Neutrophil (primary cell): ENCODE results near the gene PDPK1.

Experiments used
- H3K27ac ChIP-seq: fragments of 200-600 bp; sonication (generic); 2 replicates; pipeline ENCODE4 v1.5.1; 2016; ENCODE audit warnings: mild to moderate bottlenecking, moderate library complexity
- H3K27me3 ChIP-seq: fragments of 200-600 bp; sonication (generic); 2 replicates; pipeline ENCODE4 v1.6.0; 2016; ENCODE audit warnings: mild to moderate bottlenecking
- H3K36me3 ChIP-seq: fragments of 200-600 bp; sonication (generic); 2 replicates; pipeline ENCODE4 v1.5.1; 2017
- H3K4me1 ChIP-seq, 2 experiments: fragments of 200-600 bp in 1 of 2; sonication (generic) in 1 of 2; 1 replicate in 1 of 2; 2 replicates in 1 of 2; pipeline versions ENCODE4 v1.5.1 to v1.6.1; 2013 to 2016; ENCODE audit warnings: low read depth in 1 of 2, low read length in 1 of 2, mild to moderate bottlenecking in 1 of 2, moderate library complexity in 1 of 2; ENCODE audit not compliant: control insufficient read depth in 1 of 2, insufficient read depth in 1 of 2
- H3K4me3 ChIP-seq, 2 experiments: fragments of 200-600 bp in 1 of 2; sonication (generic) in 1 of 2; 1 replicate in 1 of 2; 2 replicates in 1 of 2; pipeline ENCODE4 v1.5.1; 2013 to 2016; ENCODE audit warnings: low read depth in 1 of 2, low read length in 1 of 2, mild to moderate bottlenecking in 1 of 2, moderate library complexity in 1 of 2
- H3K9me3 ChIP-seq: fragments of 200-600 bp; sonication (generic); 2 replicates; pipeline ENCODE4 v1.5.1; 2016
- TF ChIP-seq, protein P1 (sequence below): fragments of 200-600 bp; sonication (generic); IDR thresholded peaks from 2 replicates; pipeline ENCODE4 v1.5.1; 2016; ENCODE audit warnings: antibody characterized with exemption

Gene PDPK1

GRCh38 chr16:2514333-2515179 lies 23.3 kb upstream of the PDPK1 start:
- Histone ChIP-seq H3K27ac (peak overlapping the region; percentile 100), H3K4me1 (peaks cover 65 to 67% of the 10 kb centered on the region in 2 experiments), H3K9me3 (no peaks in the 10 kb centered on the region), H3K4me3 (peak overlapping the region; percentile 73 to 96), H3K36me3 (peaks cover 7% of the 10 kb centered on the region), H3K27me3 (no peaks in the 10 kb centered on the region)
- TF ChIP-seq, protein P1, sequence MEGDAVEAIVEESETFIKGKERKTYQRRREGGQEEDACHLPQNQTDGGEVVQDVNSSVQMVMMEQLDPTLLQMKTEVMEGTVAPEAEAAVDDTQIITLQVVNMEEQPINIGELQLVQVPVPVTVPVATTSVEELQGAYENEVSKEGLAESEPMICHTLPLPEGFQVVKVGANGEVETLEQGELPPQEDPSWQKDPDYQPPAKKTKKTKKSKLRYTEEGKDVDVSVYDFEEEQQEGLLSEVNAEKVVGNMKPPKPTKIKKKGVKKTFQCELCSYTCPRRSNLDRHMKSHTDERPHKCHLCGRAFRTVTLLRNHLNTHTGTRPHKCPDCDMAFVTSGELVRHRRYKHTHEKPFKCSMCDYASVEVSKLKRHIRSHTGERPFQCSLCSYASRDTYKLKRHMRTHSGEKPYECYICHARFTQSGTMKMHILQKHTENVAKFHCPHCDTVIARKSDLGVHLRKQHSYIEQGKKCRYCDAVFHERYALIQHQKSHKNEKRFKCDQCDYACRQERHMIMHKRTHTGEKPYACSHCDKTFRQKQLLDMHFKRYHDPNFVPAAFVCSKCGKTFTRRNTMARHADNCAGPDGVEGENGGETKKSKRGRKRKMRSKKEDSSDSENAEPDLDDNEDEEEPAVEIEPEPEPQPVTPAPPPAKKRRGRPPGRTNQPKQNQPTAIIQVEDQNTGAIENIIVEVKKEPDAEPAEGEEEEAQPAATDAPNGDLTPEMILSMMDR: no peak

DNA sequence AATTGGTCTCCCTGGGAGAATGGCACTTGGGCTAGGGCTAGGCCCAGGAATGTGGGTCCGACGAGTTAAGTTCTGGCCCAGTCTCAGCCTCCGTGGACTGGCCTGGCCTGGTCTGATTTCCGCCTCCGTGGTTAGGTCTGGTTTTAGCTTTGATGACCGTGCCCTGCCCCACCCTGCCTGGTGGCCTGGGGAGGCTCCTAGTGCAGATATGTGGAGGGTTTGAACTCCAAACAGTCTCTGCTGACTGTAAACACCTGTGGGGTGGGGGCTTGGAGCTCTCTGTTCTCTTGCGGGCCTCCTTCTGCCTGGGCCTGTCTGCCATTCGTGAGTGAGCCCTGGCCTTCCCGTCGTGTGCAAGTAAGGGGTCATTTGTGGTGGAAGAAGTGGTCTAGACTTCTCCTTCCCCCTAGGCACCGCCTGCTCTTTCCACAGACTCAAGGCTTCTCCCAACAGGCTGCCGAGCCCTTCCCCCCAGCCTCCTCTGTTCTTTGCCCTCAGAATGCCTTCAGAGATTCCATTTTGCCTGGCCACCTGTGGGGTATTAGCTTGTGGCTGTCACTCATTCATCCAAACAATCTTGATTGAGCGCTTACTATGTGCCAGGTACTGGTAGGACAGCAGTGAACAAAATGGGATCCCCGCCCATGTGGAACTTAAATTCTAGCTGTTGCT lies 22.5 kb upstream of the PDPK1 start:
- TF ChIP-seq, protein P1: no peak
- peaks cover 11% of the 10 kb centered on the region for H3K36me3 ChIP-seq
- peak overlapping the region; percentile 100 for H3K27ac ChIP-seq
- H3K27me3 ChIP-seq: no peaks in the 10 kb centered on the region
- H3K4me3 ChIP-seq: peak overlapping the region; percentile 73 to 96
- peaks cover 64 to 65% of the 10 kb centered on the region in 2 experiments for H3K4me1 ChIP-seq
- H3K9me3 ChIP-seq: no peaks in the 10 kb centered on the region

DNA sequence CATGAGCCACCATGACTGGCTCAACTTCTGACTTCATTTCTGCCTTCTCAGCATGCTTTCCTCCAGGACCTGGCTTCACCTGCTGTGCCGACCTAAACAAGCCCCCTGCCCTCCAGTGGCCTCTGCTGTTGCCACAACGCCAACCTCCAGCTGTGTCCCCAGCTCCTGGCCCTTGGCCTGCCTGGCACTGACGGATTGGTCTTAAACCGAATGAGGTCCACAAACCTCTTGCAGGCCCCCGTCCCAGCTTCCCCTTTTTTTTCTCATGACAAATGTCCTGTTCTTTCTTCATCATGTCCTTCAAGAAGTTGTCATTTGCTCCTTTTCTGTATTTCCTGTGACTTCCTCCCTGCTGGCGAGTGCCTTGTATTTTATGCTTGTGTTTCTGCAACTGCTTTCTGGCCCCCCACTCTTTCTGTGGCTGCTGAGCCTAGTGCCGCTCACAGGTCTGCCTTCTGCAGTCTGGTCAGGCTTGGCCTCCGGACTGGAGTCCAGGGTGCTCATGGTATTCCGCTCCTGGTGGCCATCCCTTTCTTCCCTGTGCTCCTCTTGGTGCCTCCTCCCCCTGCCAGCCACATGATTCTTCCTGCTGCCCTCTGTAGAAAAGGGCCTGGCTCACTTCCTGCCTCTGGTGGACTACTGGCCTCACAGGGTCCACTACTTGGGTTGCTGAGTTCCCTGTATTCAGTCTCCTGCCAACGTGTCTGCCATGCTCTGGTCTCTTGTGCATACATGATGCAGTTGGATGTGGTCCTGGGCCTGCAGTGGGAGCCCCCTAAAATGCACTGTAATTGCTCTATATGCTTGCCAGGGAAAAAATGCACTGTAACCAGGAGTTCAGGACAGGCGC lies 21.2 kb upstream of the PDPK1 start:
- Histone ChIP-seq H3K4me1 (peaks cover 73 to 75% of the 10 kb centered on the region in 2 experiments), H3K36me3 (peaks cover 11% of the 10 kb centered on the region), H3K9me3 (no peaks in the 10 kb centered on the region), H3K4me3 (peak overlapping the region; percentile 73 to 96), H3K27ac (peak overlapping the region; percentile 100), H3K27me3 (no peaks in the 10 kb centered on the region)
- TF ChIP-seq, protein P1: no peak

DNA sequence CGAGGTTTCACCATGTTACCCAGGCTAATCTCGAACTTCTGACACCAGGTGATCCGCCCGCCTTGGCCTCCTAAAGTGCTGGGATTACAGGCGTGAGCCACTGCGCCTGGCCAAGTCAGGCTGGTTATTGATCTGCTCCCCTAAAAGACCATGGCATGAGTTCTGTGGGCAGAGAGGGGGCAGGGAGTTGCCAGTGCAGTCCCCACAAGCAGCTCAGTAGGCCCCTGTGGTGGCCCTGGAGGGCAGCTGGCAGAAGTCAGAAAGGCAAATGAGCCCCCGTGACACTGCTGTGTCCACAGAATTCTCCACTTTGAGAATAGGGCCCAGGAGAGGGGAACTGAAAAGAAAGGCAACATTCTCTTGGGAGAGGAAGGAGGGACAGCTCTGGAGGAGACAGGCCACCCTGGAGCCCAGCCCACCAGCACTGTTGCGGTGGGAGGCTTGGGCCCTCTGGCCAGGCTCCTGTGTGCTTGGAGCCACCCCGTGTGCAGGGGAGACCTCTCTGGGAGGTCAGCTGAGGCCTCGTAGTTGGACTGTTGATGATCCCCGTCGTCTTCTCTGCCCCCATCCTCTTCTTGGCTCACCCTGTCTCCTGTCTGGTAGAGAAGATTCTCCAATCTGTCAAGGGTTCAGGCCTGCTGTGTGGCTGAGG lies 19.7 kb upstream of the PDPK1 start:
- Histone ChIP-seq H3K27ac (peak overlapping the region; percentile 100), H3K4me1 (peaks cover 71 to 77% of the 10 kb centered on the region in 2 experiments)

More for the DNA sequence above, 19.7 kb upstream of the PDPK1 start:
- Histone ChIP-seq H3K36me3 (peaks cover 20% of the 10 kb centered on the region), H3K4me3 (peak overlapping the region; percentile 20 to 73), H3K27me3 (no peaks in the 10 kb centered on the region), H3K9me3 (no peaks in the 10 kb centered on the region)
- TF ChIP-seq, protein P1: no peak
